ES-I3 (cell line): ENCODE results near the gene SYTL3.

Experiments
- H3K36me3 ChIP-seq: 2 replicates; pipeline ENCODE4 v1.6.1; 2013; ENCODE audit warnings: mild to moderate bottlenecking, low read length, control low read depth, moderate library complexity; ENCODE audit not compliant: insufficient read depth
- H3K4me1 ChIP-seq: 2 replicates; pipeline ENCODE4 v1.6.1; 2013; ENCODE audit warnings: mild to moderate bottlenecking, control low read depth, low read length; ENCODE audit not compliant: insufficient read depth
- H3K9ac ChIP-seq: 2 replicates; pipeline ENCODE4 v1.6.1; 2013; ENCODE audit warnings: low read depth, mild to moderate bottlenecking, low read length, moderate library complexity
- H3K9me3 ChIP-seq: 2 replicates; pipeline ENCODE4 v1.6.1; 2013; ENCODE audit warnings: mild to moderate bottlenecking, low read length, moderate library complexity; ENCODE audit not compliant: control insufficient read depth, insufficient read depth

The SYTL3 gene

GRCh38 chr6:158718461-158719046 lies 68.7 kb downstream of the SYTL3 start:
- Histone ChIP-seq H3K9me3 (no peaks in the 10 kb centered on the region), H3K4me1 (peaks cover 10% of the 10 kb centered on the region; the same call in 1 of the 2 replicates), H3K36me3 (no peaks in the 10 kb centered on the region), H3K9ac (no peak overlapping the region)

- Histone ChIP-seq H3K36me3 (no peaks in the 10 kb centered on the region), H3K9me3 (no peaks in the 10 kb centered on the region)
Measured at GRCh38 chr6:158722176-158722729, 72.4 kb downstream of the SYTL3 start.

GRCh38 chr6:158725704-158726103 lies 75.8 kb downstream of the SYTL3 start:
- no peak overlapping the region for H3K9ac ChIP-seq
- H3K4me1 ChIP-seq: no peaks in the 10 kb centered on the region; the same call in 1 of the 2 replicates
- no peaks in the 10 kb centered on the region for H3K36me3 ChIP-seq
- peaks cover 11% of the 10 kb centered on the region for H3K9me3 ChIP-seq

More at GRCh38 chr6:158722176-158722729, 72.4 kb downstream of the SYTL3 start:
- Histone ChIP-seq H3K9ac (no peak overlapping the region), H3K4me1 (peaks cover 10% of the 10 kb centered on the region; the same call in 1 of the 2 replicates)

GRCh38 chr6:158729906-158730540 lies 80.2 kb downstream of the SYTL3 start:
- H3K4me1 ChIP-seq: no peaks in the 10 kb centered on the region
- no peak overlapping the region for H3K9ac ChIP-seq
- peaks cover 11% of the 10 kb centered on the region for H3K9me3 ChIP-seq
- H3K36me3 ChIP-seq: no peaks in the 10 kb centered on the region

- no peaks in the 10 kb centered on the region for H3K4me1 ChIP-seq
- H3K9me3 ChIP-seq: peaks cover 11% of the 10 kb centered on the region
- H3K9ac ChIP-seq: no peak overlapping the region
- H3K36me3 ChIP-seq: no peaks in the 10 kb centered on the region
Measured at GRCh38 chr6:158730541-158730907, 80.7 kb downstream of the SYTL3 start.

GRCh38 chr6:158735009-158735408 lies 85.2 kb downstream of the SYTL3 start:
- Histone ChIP-seq H3K4me1 (no peaks in the 10 kb centered on the region), H3K36me3 (no peaks in the 10 kb centered on the region), H3K9me3 (peaks cover 10% of the 10 kb centered on the region), H3K9ac (no peak overlapping the region)

- Histone ChIP-seq H3K9ac (no peak overlapping the region), H3K9me3 (peaks cover 4% of the 10 kb centered on the region), H3K36me3 (no peaks in the 10 kb centered on the region), H3K4me1 (no peaks in the 10 kb centered on the region)
Measured at GRCh38 chr6:158737082-158737709, 87.3 kb downstream of the SYTL3 start.

GRCh38 chr6:158737710-158738615 lies 88.1 kb downstream of the SYTL3 start:
- Histone ChIP-seq H3K4me1 (no peaks in the 10 kb centered on the region), H3K9ac (no peak overlapping the region), H3K9me3 (peaks cover 4% of the 10 kb centered on the region), H3K36me3 (no peaks in the 10 kb centered on the region)

GRCh38 chr6:158739673-158740072 lies 89.8 kb downstream of the SYTL3 start:
- Histone ChIP-seq H3K36me3 (no peaks in the 10 kb centered on the region), H3K9me3 (peaks cover 4% of the 10 kb centered on the region), H3K9ac (no peak overlapping the region), H3K4me1 (no peaks in the 10 kb centered on the region)

GRCh38 chr6:158743033-158743651 lies 93.3 kb downstream of the SYTL3 start:
- no peak overlapping the region for H3K9ac ChIP-seq
- H3K9me3 ChIP-seq: peaks cover 4% of the 10 kb centered on the region
- no peaks in the 10 kb centered on the region for H3K4me1 ChIP-seq
- H3K36me3 ChIP-seq: no peaks in the 10 kb centered on the region

- H3K36me3 ChIP-seq: no peaks in the 10 kb centered on the region
- no peak overlapping the region for H3K9ac ChIP-seq
- no peaks in the 10 kb centered on the region; the same call in 1 of the 2 replicates for H3K9me3 ChIP-seq
- no peaks in the 10 kb centered on the region for H3K4me1 ChIP-seq
Measured at GRCh38 chr6:158744986-158745430, 95.2 kb downstream of the SYTL3 start.

- no peaks in the 10 kb centered on the region; the same call in 1 of the 2 replicates for H3K4me1 ChIP-seq
- no peaks in the 10 kb centered on the region for H3K36me3 ChIP-seq
Measured at GRCh38 chr6:158751224-158751623, 101.4 kb downstream of the SYTL3 start.

GRCh38 chr6:158751921-158752320 lies 102.1 kb downstream of the SYTL3 start:
- Histone ChIP-seq H3K9ac (no peak overlapping the region), H3K36me3 (no peaks in the 10 kb centered on the region), H3K4me1 (no peaks in the 10 kb centered on the region; the same call in 1 of the 2 replicates), H3K9me3 (no peaks in the 10 kb centered on the region)

More at GRCh38 chr6:158751224-158751623, 101.4 kb downstream of the SYTL3 start:
- Histone ChIP-seq H3K9me3 (no peaks in the 10 kb centered on the region), H3K9ac (no peak overlapping the region)
